Neural cell (in vitro differentiated cells): Measurements from ENCODE around the gene ITGB6. TPM values are rescaled to one million over a fixed set of nuclear protein-coding genes. Genes with fewer than 3 reads are reported as not detected.

Experiments used
- H2AFZ ChIP-seq: fragments of 200-600, 300-800 bp; sonication (generic), shearing (Covaris generic); 2 replicates; pipeline ENCODE4 v1.6.0; 2014; ENCODE audit warnings: low read depth, mild to moderate bottlenecking, antibody characterized with exemption, low read length, moderate library complexity
- H3F3A ChIP-seq: fragments of 200-600 bp; shearing (Covaris generic); 2 replicates; pipeline ENCODE4 v1.6.1; 2016; ENCODE audit warnings: mild to moderate bottlenecking, moderate library complexity, mixed read lengths, antibody characterized with exemption, low read length; ENCODE audit not compliant: insufficient read depth, poor library complexity, severe bottlenecking
- H3K27ac ChIP-seq: fragments of 200-600, 300-800 bp; sonication (generic), shearing (Covaris generic); 2 replicates; pipeline ENCODE4 v1.5.1; 2014; ENCODE audit warnings: mild to moderate bottlenecking, low read length, moderate library complexity
- H3K27me3 ChIP-seq: fragments of 300-800, 200-600 bp; sonication (generic), shearing (Covaris generic); 2 replicates; pipeline ENCODE4 v1.6.0; 2014; ENCODE audit warnings: mild to moderate bottlenecking, low read depth, low read length, moderate library complexity; ENCODE audit not compliant: insufficient read depth
- H3K36me3 ChIP-seq: fragments of 300-800, 200-600 bp; sonication (generic), shearing (Covaris generic); 2 replicates; pipeline ENCODE4 v1.5.1; 2014; ENCODE audit warnings: mild to moderate bottlenecking, antibody characterized with exemption, low read length, moderate library complexity; ENCODE audit not compliant: insufficient read depth
- H3K4me2 ChIP-seq: fragments of 300-800, 200-600 bp; sonication (generic), shearing (Covaris generic); 2 replicates; pipeline ENCODE4 v1.6.0; 2014; ENCODE audit warnings: mild to moderate bottlenecking, low read length
- H3K4me3 ChIP-seq: fragments of 300-800, 200-600 bp; sonication (generic), shearing (Covaris generic); 2 replicates; pipeline ENCODE4 v1.5.1; 2014; ENCODE audit warnings: mild to moderate bottlenecking, low read length, moderate library complexity
- H3K79me2 ChIP-seq: fragments of 200-600 bp; shearing (Covaris generic); replicated peaks from 2 replicates; pipeline ENCODE4 v1.6.0; 2014; ENCODE audit warnings: mild to moderate bottlenecking, low read length, moderate library complexity; ENCODE audit not compliant: insufficient read depth
- H3K9ac ChIP-seq: fragments of 300-800, 200-600 bp; sonication (generic), shearing (Covaris generic); 2 replicates; pipeline ENCODE4 v1.6.1; 2016; ENCODE audit warnings: mild to moderate bottlenecking, low read length, mixed read lengths
- H3K9me2 ChIP-seq: fragments of 200-600 bp; shearing (Covaris generic); 2 replicates; pipeline ENCODE4 v1.6.1; 2016; ENCODE audit warnings: mild to moderate bottlenecking, low read length, mixed read lengths; ENCODE audit not compliant: insufficient read depth
- H3K9me3 ChIP-seq: fragments of 200-600, 300-800 bp; sonication (generic), shearing (Covaris generic); 2 replicates; pipeline ENCODE4 v1.6.1; 2016; ENCODE audit warnings: mild to moderate bottlenecking, mixed run types, low read length, moderate library complexity, mixed read lengths
- H4K20me1 ChIP-seq: fragments of 200-600 bp; shearing (Covaris generic); 2 replicates; pipeline ENCODE4 v1.6.1; 2016; ENCODE audit warnings: mild to moderate bottlenecking, mixed run types; ENCODE audit not compliant: insufficient read depth
- CTCF ChIP-seq: fragments of 450-650 bp; IDR thresholded peaks from 2 replicates; pipeline ENCODE4 v1.5.1; 2014; ENCODE audit warnings: antibody characterized with exemption, mild to moderate bottlenecking, moderate library complexity; ENCODE audit not compliant: poor library complexity, severe bottlenecking
- EP300 ChIP-seq: fragments of 450-650 bp; conservative IDR thresholded peaks from 2 replicates; pipeline ENCODE4 v1.6.1; 2014; ENCODE audit warnings: antibody characterized with exemption, mild to moderate bottlenecking, moderate library complexity; ENCODE audit not compliant: poor library complexity, severe bottlenecking
- EZH2 ChIP-seq: fragments of 200-600, 300-800 bp; shearing (Covaris generic), sonication (generic); IDR thresholded peaks from 2 replicates; pipeline ENCODE4 v1.6.1; 2014; ENCODE audit warnings: antibody characterized with exemption, low read length, borderline replicate concordance, mild to moderate bottlenecking; ENCODE audit not compliant: insufficient read depth, poor library complexity, severe bottlenecking
- MXI1 ChIP-seq: fragments of 450-650 bp; conservative IDR thresholded peaks from 2 replicates; pipeline ENCODE4 v1.6.1; 2014; ENCODE audit warnings: antibody characterized with exemption, mild to moderate bottlenecking; ENCODE audit not compliant: poor library complexity, severe bottlenecking
- POLR2AphosphoS5 ChIP-seq: IDR thresholded peaks from 2 replicates; pipeline ENCODE4 v1.6.1; 2012
- RAD21 ChIP-seq: fragments of 450-650 bp; conservative IDR thresholded peaks from 2 replicates; pipeline ENCODE4 v1.6.1; 2014; ENCODE audit warnings: antibody characterized with exemption, mild to moderate bottlenecking, moderate library complexity
- REST ChIP-seq: IDR thresholded peaks from 2 replicates; pipeline ENCODE4 v1.6.1; 2012; ENCODE audit warnings: borderline replicate concordance
- SMC3 ChIP-seq: fragments of 450-650 bp; conservative IDR thresholded peaks from 2 replicates; pipeline ENCODE4 v1.6.1; 2014; ENCODE audit warnings: antibody characterized with exemption, mild to moderate bottlenecking, moderate library complexity; ENCODE audit not compliant: poor library complexity
- TAF1 ChIP-seq: IDR thresholded peaks from 2 replicates; pipeline ENCODE4 v1.6.1; 2012; ENCODE audit warnings: low read depth
- polyA plus RNA-seq: library from polyadenylated mRNA; depleted of rRNA; stranded (reverse); fragments of >200 nt; gene quantifications from 2 replicates; pipeline ENCODE4 v1.2.3, GENCODE V29; 2014

The ITGB6 gene
- polyA plus RNA-seq, 1 donor from 2014 or later = 8.3 TPM

GRCh38 chr2:160208655-160209515 lies 8.8 kb upstream of the ITGB6 start:
- H3K36me3 ChIP-seq = no peaks in the 10 kb centered on the region
- H3F3A ChIP-seq = no peaks in the 10 kb centered on the region
- no peaks in the 10 kb centered on the region for H3K27me3 ChIP-seq
- TF ChIP-seq TAF1 (no peak), RAD21 (no peak), CTCF (no peak), EZH2 (no peak), REST (no peak), EP300 (no peak), SMC3 (no peak), MXI1 (no peak), POLR2AphosphoS5 (no peak)
- no peaks in the 10 kb centered on the region for H3K79me2 ChIP-seq
- no peak overlapping the region for H3K4me3 ChIP-seq
- no peaks in the 10 kb centered on the region for H4K20me1 ChIP-seq
- H3K9ac ChIP-seq = no peak overlapping the region
- no peaks in the 10 kb centered on the region for H3K9me3 ChIP-seq
- no peak overlapping the region for H2AFZ ChIP-seq
- no peaks in the 10 kb centered on the region for H3K9me2 ChIP-seq
- H3K27ac ChIP-seq = no peak overlapping the region
- H3K4me2 ChIP-seq = no peak overlapping the region

- Histone ChIP-seq H3K27me3 (no peaks in the 10 kb centered on the region), H4K20me1 (no peaks in the 10 kb centered on the region), H3K4me3 (no peak overlapping the region), H3K4me2 (no peak overlapping the region), H3K79me2 (no peaks in the 10 kb centered on the region), H3F3A (no peaks in the 10 kb centered on the region), H3K9ac (no peak overlapping the region), H3K9me2 (no peaks in the 10 kb centered on the region), H3K27ac (no peak overlapping the region), H3K36me3 (no peaks in the 10 kb centered on the region), H2AFZ (no peak overlapping the region), H3K9me3 (no peaks in the 10 kb centered on the region)
- TF ChIP-seq RAD21 (no peak), POLR2AphosphoS5 (no peak), CTCF (no peak), MXI1 (no peak), REST (no peak), TAF1 (no peak), EZH2 (no peak), EP300 (no peak), SMC3 (no peak)
These were observed 8.0 kb upstream of the ITGB6 start for GRCh38 chr2:160207804-160208654.
